AG09309 (cell line): ENCODE results near the gene CDS1.
A peak's percentile ranks its signal among the peaks of the same experiment; 100 is the strongest.

Experiments used
- DNase-seq: peaks from one replicate; pipeline ENCODE4 v3.0.0-alpha.2; 2010; ENCODE audit warnings: low read depth
- H3K4me3 ChIP-seq: 2 replicates; pipeline ENCODE4 v1.5.1; 2011; ENCODE audit warnings: mild to moderate bottlenecking, low read depth, low read length, moderate library complexity; ENCODE audit not compliant: control insufficient read depth
- TF ChIP-seq, protein P1 (sequence below): IDR thresholded peaks from 2 replicates; pipeline ENCODE4 v1.5.1; 2011; ENCODE audit warnings: mild to moderate bottlenecking, low read depth, low read length, inconsistent platforms; ENCODE audit not compliant: insufficient read depth, control insufficient read depth; ENCODE audit errors: missing control alignments

The CDS1 gene

DNA sequence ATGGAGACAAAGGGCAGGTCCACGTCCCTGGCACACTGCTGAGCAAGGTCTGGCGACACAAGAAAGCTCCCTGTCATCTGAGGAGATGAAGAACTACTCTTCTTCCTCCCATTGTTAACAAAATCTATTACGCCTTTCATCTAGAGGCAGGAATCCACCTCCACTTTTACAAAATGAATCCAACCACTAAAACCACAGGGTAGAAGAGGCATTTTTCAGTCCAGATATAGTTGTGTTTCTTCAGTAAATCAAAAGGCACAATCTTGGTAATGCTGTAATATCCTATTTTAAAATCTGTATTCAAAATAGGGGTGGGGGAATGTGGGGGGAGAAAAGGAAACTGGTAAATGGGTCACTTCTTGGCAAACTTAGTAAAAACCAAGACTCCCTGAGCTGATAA is 101.4 kb downstream of the CDS1 start:
- TF ChIP-seq, protein P1, sequence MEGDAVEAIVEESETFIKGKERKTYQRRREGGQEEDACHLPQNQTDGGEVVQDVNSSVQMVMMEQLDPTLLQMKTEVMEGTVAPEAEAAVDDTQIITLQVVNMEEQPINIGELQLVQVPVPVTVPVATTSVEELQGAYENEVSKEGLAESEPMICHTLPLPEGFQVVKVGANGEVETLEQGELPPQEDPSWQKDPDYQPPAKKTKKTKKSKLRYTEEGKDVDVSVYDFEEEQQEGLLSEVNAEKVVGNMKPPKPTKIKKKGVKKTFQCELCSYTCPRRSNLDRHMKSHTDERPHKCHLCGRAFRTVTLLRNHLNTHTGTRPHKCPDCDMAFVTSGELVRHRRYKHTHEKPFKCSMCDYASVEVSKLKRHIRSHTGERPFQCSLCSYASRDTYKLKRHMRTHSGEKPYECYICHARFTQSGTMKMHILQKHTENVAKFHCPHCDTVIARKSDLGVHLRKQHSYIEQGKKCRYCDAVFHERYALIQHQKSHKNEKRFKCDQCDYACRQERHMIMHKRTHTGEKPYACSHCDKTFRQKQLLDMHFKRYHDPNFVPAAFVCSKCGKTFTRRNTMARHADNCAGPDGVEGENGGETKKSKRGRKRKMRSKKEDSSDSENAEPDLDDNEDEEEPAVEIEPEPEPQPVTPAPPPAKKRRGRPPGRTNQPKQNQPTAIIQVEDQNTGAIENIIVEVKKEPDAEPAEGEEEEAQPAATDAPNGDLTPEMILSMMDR = no peak
- H3K4me3 ChIP-seq = no peak overlapping the region

DNA sequence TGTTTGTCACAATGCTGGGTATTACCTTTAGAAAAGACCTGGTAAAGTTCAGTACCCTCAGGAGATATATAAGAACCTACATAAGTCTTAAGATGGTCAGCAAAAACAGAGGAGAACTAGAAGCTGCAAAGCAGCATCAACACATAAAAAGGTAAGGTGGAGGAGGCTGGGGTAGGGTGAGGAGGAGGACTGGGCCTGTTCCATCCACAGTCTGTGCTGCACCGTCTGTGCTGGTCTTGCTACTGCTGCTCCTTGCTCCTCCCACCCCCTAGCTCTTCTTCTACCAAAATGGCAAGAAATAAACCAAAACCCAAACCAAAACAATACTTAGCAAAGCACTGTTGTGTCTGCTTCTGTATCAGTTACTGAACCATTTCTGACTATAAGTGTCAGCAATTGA is 102.2 kb downstream of the CDS1 start:
- TF ChIP-seq, protein P1 = no peak
- no peak overlapping the region for H3K4me3 ChIP-seq
- DNase-seq = no peak

More for the DNA sequence above, 101.4 kb downstream of the CDS1 start:
- no peak for DNase-seq

DNA sequence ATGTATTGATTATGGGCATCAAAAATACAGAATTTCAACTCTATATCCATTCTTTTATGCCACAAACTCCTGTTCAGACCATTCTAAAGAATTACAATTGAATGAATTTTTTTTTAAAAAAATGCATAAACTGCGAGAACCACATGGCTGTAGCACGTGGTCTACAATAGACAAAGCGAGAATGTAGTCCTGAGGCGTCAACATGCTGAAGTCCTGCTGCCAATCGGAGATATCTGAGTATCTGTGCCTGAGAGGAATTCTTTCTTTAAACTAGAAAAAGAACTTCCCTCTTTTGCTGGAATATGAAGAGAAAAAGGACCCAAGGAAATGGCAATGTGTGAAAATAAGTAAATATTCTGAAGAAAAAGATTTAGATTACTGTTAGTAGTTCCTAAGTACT is 105.7 kb downstream of the CDS1 start:
- DNase-seq = no peak
- no peak overlapping the region for H3K4me3 ChIP-seq
- TF ChIP-seq, protein P1 = no peak

DNA sequence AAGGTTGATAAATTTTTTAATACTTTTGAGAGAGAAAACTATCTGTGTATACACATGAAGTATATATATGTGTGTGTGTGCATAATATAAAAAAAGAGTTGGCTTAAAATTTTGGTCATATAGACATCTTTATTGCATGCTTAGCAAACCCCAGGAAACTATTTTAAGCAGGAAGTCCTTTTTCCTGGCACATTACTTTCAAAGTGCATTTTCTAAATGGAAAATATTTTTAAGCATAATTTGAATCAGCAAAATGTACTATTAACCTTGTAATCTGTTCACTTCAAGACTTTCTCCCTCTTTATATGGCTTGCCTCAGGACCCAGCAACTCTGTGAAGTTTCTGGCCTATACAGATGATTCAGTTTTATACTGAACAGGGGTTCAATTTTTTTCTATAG is 106.3 kb downstream of the CDS1 start:
- TF ChIP-seq, protein P1 = no peak
- no peak for DNase-seq
- no peak overlapping the region for H3K4me3 ChIP-seq

DNA sequence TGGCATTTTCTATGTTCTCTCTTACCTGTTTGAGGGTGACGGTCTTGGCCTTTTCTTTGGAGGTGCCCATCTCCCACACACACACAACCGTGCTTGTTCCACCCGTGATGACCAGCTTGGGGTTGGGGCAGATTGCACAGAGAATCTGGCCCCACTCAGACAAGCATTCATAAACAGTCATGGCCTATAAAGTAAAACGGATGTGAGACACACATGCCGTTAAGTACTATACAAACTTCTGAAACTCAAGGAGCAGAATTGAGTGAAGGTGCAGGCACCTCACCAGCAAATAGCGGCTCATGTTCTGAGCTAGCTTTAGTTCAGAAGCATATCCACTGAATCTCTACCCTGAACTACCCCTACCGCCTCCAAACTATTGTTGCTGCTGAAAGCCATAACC is 107.6 kb downstream of the CDS1 start:
- H3K4me3 ChIP-seq = no peak overlapping the region
- DNase-seq = no peak
- TF ChIP-seq, protein P1 = no peak

DNA sequence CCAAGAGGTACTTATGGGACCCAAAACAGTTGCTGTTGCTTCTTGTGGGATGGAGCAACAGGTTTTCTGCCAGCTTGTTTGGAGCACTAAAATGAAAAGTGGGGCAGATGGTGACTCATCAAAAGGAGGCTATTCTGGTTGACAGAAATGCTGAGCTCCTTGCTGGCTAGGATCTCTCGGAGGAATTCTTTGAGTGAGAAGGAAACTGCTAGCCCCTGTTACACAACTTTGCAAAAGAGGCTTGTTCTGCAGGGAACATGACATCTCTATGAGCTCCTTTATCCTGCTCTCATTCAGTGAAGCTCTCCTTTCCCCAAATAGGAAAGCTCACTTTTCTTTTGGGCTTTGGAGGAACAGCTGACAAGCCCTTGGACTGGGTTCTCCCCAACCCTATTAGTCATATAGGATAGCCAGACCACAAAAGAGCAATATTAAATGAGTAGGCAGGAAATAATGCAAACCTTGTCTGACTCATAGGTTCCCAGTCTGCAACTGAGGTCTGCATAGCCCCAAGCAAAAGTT is 108.3 kb downstream of the CDS1 start:
- H3K4me3 ChIP-seq = no peak overlapping the region
- TF ChIP-seq, protein P1 = no peak
- DNase-seq = peak; percentile 75

DNA sequence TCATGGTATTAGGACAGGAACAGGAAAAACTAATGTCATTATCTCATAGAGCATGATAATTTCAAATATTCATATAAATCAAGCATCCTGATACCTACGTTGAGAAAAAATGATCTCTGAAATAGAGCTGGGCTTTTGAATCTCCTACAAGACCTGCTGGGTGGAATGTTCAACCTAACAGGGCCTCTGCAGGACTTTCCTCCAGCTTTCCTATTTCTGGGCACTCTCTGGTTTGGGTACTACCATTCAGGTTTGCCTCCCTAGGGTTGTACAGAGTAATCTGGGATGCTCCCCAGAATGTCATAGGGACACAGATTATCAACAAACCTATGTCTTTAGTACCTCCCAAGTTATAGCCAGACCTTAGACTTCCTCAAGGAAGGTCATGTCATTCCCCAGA is 108.9 kb downstream of the CDS1 start:
- TF ChIP-seq, protein P1 = no peak
- H3K4me3 ChIP-seq = no peak overlapping the region
- DNase-seq = no peak
